Neural progenitor cell (in vitro differentiated cells): ENCODE results near the gene STAT4. TPM values are rescaled to one million over a fixed set of nuclear protein-coding genes. Genes with fewer than 3 reads are reported as not detected.
"Not testable (repeated sequence)": the region's sequence is repeated elsewhere in the genome, so short reads cannot be mapped to it uniquely, and the experiment has no call there.

Experiments used
- DNase-seq: peaks from one replicate; pipeline ENCODE4 v3.0.0-alpha.2; 2016; ENCODE audit warnings: low spot score
- H2AFZ ChIP-seq: fragments of 200-600 bp; sonication (generic); replicated peaks from 2 replicates; pipeline ENCODE4 v1.6.1; 2016; ENCODE audit warnings: antibody characterized with exemption
- H3F3A ChIP-seq: fragments of 200-600 bp; sonication (generic); 2 replicates; pipeline ENCODE4 v1.6.1; 2016; ENCODE audit warnings: antibody characterized with exemption, low read depth
- H3K27ac ChIP-seq: fragments of 200-600 bp; sonication (generic); 2 replicates; pipeline ENCODE4 v1.5.1; 2016; ENCODE audit warnings: mild to moderate bottlenecking
- H3K27me3 ChIP-seq: fragments of 200-600 bp; sonication (generic); 2 replicates; pipeline ENCODE4 v1.6.1; 2016; ENCODE audit warnings: mild to moderate bottlenecking, moderate library complexity
- H3K36me3 ChIP-seq: fragments of 200-600 bp; sonication (generic); 2 replicates; pipeline ENCODE4 v1.5.1; 2016
- H3K4me1 ChIP-seq: fragments of 200-600 bp; sonication (generic); 2 replicates; pipeline ENCODE4 v1.6.1; 2016; ENCODE audit warnings: mixed run types
- H3K4me2 ChIP-seq: fragments of 200-600 bp; sonication (generic); 2 replicates; pipeline ENCODE4 v1.6.1; 2016
- H3K4me3 ChIP-seq: fragments of 200-600 bp; sonication (generic); 2 replicates; pipeline ENCODE4 v1.5.1; 2016
- H3K79me2 ChIP-seq: fragments of 200-600 bp; sonication (generic); 2 replicates; pipeline ENCODE4 v1.6.1; 2016; ENCODE audit warnings: low read depth
- H3K9ac ChIP-seq: fragments of 200-600 bp; sonication (generic); 2 replicates; pipeline ENCODE4 v1.6.1; 2016
- H3K9me3 ChIP-seq: fragments of 200-600 bp; sonication (generic); 2 replicates; pipeline ENCODE4 v1.5.1; 2016; ENCODE audit warnings: low read depth
- H4K20me1 ChIP-seq: fragments of 200-600 bp; sonication (generic); 2 replicates; pipeline ENCODE4 v1.6.1; 2016; ENCODE audit warnings: low read depth
- H3K27ac Mint-ChIP-seq: 3 replicates; pipeline ENCODE4 v1.8.0; 2021; ENCODE audit warnings: mixed read lengths
- H3K27me3 Mint-ChIP-seq: 2 replicates; pipeline ENCODE4 v1.8.0; 2022; ENCODE audit warnings: low read depth, mild to moderate bottlenecking, inconsistent platforms, moderate library complexity, mixed read lengths; ENCODE audit not compliant: insufficient read depth
- H3K36me3 Mint-ChIP-seq: 3 replicates; pipeline ENCODE4 v1.8.0; 2021; ENCODE audit warnings: mixed read lengths
- H3K4me1 Mint-ChIP-seq: 3 replicates; pipeline ENCODE4 v1.8.0; 2021; ENCODE audit warnings: mixed read lengths
- H3K4me3 Mint-ChIP-seq: 3 replicates; pipeline ENCODE4 v1.8.0; 2021; ENCODE audit warnings: mild to moderate bottlenecking, moderate library complexity, mixed read lengths
- H3K9me3 Mint-ChIP-seq: 3 replicates; pipeline ENCODE4 v1.8.0; 2020; ENCODE audit warnings: mixed read lengths
- EZH2 ChIP-seq: fragments of 200-600 bp; sonication (generic); IDR thresholded peaks from 2 replicates; pipeline ENCODE4 v1.6.1; 2017; ENCODE audit warnings: antibody characterized with exemption, mild to moderate bottlenecking, moderate library complexity
- EZH2phosphoT487 ChIP-seq: fragments of 200-600 bp; sonication (generic); IDR thresholded peaks from 2 replicates; pipeline ENCODE4 v1.6.1; 2017; ENCODE audit warnings: antibody characterized with exemption
- total RNA-seq: library from RNA; depleted of rRNA; stranded (reverse); fragments of >200 nt; gene quantifications from 2 replicates; pipeline ENCODE4 v1.2.3, GENCODE V29; 2015; ENCODE audit warnings: low replicate concordance
- TF ChIP-seq, protein P1 (sequence below): fragments of 200-600 bp; sonication (generic); IDR thresholded peaks from 2 replicates; pipeline ENCODE4 v1.5.1; 2017; ENCODE audit warnings: antibody characterized with exemption, mild to moderate bottlenecking

Gene STAT4
- total RNA-seq, 1 donor from 2014 or later = 0.32 TPM

DNA sequence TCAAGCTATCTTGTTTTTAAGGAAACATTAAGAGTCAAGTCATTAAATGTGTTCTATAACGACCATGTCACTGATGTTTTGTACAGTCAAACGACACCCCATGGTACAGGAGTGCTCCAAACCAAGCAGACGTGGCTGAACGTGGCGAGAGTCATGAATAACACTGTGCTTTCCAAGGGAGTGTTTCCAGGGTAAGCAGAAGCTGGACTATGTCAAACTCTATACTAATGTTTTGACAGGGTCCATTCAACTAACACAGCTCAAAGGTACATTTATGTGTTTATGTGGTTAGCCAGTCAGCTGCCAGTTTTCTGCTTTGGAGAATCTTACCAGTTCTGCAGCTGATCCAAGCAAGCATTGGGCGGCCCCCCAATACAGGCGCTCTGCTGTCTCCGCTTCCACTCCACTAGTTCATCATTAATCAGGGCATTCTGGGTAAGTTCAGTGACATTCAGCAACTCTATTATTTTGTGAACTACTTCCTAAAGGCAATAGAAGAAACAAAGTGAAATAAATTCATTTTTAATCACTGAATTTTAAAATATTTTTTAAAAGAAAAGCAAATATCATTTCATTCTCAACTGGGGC lies 153.2 kb downstream of the STAT4 start:
- peaks cover 10% of the 10 kb centered on the region for H3K36me3 ChIP-seq

GRCh38 chr2:190996947-190997346 lies 153.8 kb downstream of the STAT4 start:
- TF ChIP-seq, protein P1, sequence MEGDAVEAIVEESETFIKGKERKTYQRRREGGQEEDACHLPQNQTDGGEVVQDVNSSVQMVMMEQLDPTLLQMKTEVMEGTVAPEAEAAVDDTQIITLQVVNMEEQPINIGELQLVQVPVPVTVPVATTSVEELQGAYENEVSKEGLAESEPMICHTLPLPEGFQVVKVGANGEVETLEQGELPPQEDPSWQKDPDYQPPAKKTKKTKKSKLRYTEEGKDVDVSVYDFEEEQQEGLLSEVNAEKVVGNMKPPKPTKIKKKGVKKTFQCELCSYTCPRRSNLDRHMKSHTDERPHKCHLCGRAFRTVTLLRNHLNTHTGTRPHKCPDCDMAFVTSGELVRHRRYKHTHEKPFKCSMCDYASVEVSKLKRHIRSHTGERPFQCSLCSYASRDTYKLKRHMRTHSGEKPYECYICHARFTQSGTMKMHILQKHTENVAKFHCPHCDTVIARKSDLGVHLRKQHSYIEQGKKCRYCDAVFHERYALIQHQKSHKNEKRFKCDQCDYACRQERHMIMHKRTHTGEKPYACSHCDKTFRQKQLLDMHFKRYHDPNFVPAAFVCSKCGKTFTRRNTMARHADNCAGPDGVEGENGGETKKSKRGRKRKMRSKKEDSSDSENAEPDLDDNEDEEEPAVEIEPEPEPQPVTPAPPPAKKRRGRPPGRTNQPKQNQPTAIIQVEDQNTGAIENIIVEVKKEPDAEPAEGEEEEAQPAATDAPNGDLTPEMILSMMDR = no peak
- TF ChIP-seq EZH2 (no peak), EZH2phosphoT487 (no peak)
- H3K36me3 ChIP-seq = peaks cover 3% of the 10 kb centered on the region

More for the DNA sequence above, 153.2 kb downstream of the STAT4 start:
- H3K27ac ChIP-seq = no peak overlapping the region
- H3K27me3 ChIP-seq = no peaks in the 10 kb centered on the region
- H3K27me3 Mint-ChIP-seq = no peaks in the 10 kb centered on the region
- H3K9me3 Mint-ChIP-seq = no peaks in the 10 kb centered on the region
- no peaks in the 10 kb centered on the region for H3F3A ChIP-seq
- H4K20me1 ChIP-seq = no peaks in the 10 kb centered on the region
- no peaks in the 10 kb centered on the region for H3K79me2 ChIP-seq
- TF ChIP-seq EZH2 = no peak
- TF ChIP-seq, protein P1 = no peak
- TF ChIP-seq EZH2phosphoT487 = no peak
- no peak overlapping the region for H3K4me3 ChIP-seq
- peaks cover 46% of the 10 kb centered on the region for H3K36me3 Mint-ChIP-seq
- H2AFZ ChIP-seq = no peak overlapping the region
- no peak for DNase-seq
- H3K9ac ChIP-seq = no peak overlapping the region
- H3K4me1 Mint-ChIP-seq = no peaks in the 10 kb centered on the region
- H3K4me3 Mint-ChIP-seq = no peak overlapping the region
- no peak overlapping the region for H3K4me2 ChIP-seq
- no peaks in the 10 kb centered on the region for H3K4me1 ChIP-seq
- no peak overlapping the region for H3K27ac Mint-ChIP-seq
- no peaks in the 10 kb centered on the region for H3K9me3 ChIP-seq

GRCh38 chr2:190996338-190996946 lies 154.4 kb downstream of the STAT4 start:
- peak; percentile 76 for DNase-seq
- H3K27ac Mint-ChIP-seq = peak overlapping the region; percentile 18

More at GRCh38 chr2:190996947-190997346, 153.8 kb downstream of the STAT4 start:
- Histone ChIP-seq H4K20me1 (no peaks in the 10 kb centered on the region), H3K27me3 (no peaks in the 10 kb centered on the region), H3K9me3 (no peaks in the 10 kb centered on the region), H3F3A (no peaks in the 10 kb centered on the region), H3K4me3 (no peak overlapping the region), H3K9ac (no peak overlapping the region), H3K4me1 (no peaks in the 10 kb centered on the region), H2AFZ (no peak overlapping the region), H3K79me2 (no peaks in the 10 kb centered on the region), H3K4me2 (no peak overlapping the region), H3K27ac (no peak overlapping the region)
- H3K9me3 Mint-ChIP-seq = no peaks in the 10 kb centered on the region
- peaks cover 43% of the 10 kb centered on the region for H3K36me3 Mint-ChIP-seq
- DNase-seq = no peak
- no peaks in the 10 kb centered on the region for H3K27me3 Mint-ChIP-seq
- H3K4me3 Mint-ChIP-seq = no peak overlapping the region
- peak overlapping the region; percentile 18 for H3K27ac Mint-ChIP-seq
- H3K4me1 Mint-ChIP-seq = no peaks in the 10 kb centered on the region

GRCh38 chr2:190995315-190995714 lies 155.5 kb downstream of the STAT4 start:
- not testable (repeated sequence) for H3K4me1 ChIP-seq, H4K20me1 ChIP-seq
- peaks cover 43% of the 10 kb centered on the region for H3K36me3 Mint-ChIP-seq

More at GRCh38 chr2:190996338-190996946, 154.4 kb downstream of the STAT4 start:
- Histone ChIP-seq H3K27ac (no peak overlapping the region), H3K27me3 (no peaks in the 10 kb centered on the region), H3K79me2 (no peaks in the 10 kb centered on the region), H3K9ac (no peak overlapping the region), H4K20me1 (no peaks in the 10 kb centered on the region), H3K4me3 (no peak overlapping the region), H3K4me2 (no peak overlapping the region), H3K4me1 (no peaks in the 10 kb centered on the region), H2AFZ (no peak overlapping the region), H3K36me3 (no peaks in the 10 kb centered on the region), H3K9me3 (no peaks in the 10 kb centered on the region), H3F3A (no peaks in the 10 kb centered on the region)
- Mint-ChIP-seq H3K4me1 (no peaks in the 10 kb centered on the region), H3K36me3 (peaks cover 43% of the 10 kb centered on the region), H3K27me3 (no peaks in the 10 kb centered on the region), H3K4me3 (no peak overlapping the region), H3K9me3 (no peaks in the 10 kb centered on the region)
- TF ChIP-seq, protein P1 = peak; percentile 72
- TF ChIP-seq EZH2 = no peak

More at GRCh38 chr2:190995315-190995714, 155.5 kb downstream of the STAT4 start:
- H3K9me3 ChIP-seq, H2AFZ ChIP-seq, DNase-seq, H3K9me3 Mint-ChIP-seq, H3K79me2 ChIP-seq, H3K27ac Mint-ChIP-seq, H3F3A ChIP-seq, H3K4me2 ChIP-seq, H3K4me1 Mint-ChIP-seq, H3K36me3 ChIP-seq, H3K27ac ChIP-seq, H3K27me3 ChIP-seq, H3K4me3 Mint-ChIP-seq, H3K27me3 Mint-ChIP-seq, H3K9ac ChIP-seq, H3K4me3 ChIP-seq: not testable (repeated sequence)
